ENCODE data around the gene HCST. TPM values are rescaled to one million over a fixed set of nuclear protein-coding genes. Genes with fewer than 3 reads are reported as not detected.

HCST gene
- total and polyA plus RNA-seq, 12 donors: 2.8 to 97.2 (median 10.5) TPM; not detected in 1

- 58 to 80% (median 66%) methylated on average over 1 to 2 of the region's 2 CpGs for WGBS, 4 donors
- Histone ChIP-seq H3K4me1 (replicated peaks in 1 of 2) (peaks cover 6 to 16% of the 10 kb centered on the region in 2 donors), H3K27ac (peak overlapping the region in 3 of 5 donors; percentile 64 to 87 (median 82)), H3K27me3 (no peaks in the 10 kb centered on the region), H3K36me3 (replicated peaks in 1 of 2) (peaks cover 0 to 14% of the 10 kb centered on the region in 2 donors), H3K9me3 (replicated peaks in 1 of 3) (no peaks in the 10 kb centered on the region), H3K4me3 (peak overlapping the region in 1 of 4 donors; percentile 17)
- DNase-seq: no peak
- intact Hi-C loops (cut with DNase I): no loop called here
- TF ChIP-seq POLR2A (IDR thresholded peaks at IDR 0.05): no peak
Observed at GRCh38 chr19:35901055-35901644, 1.2 kb upstream of the HCST start.

DNA sequence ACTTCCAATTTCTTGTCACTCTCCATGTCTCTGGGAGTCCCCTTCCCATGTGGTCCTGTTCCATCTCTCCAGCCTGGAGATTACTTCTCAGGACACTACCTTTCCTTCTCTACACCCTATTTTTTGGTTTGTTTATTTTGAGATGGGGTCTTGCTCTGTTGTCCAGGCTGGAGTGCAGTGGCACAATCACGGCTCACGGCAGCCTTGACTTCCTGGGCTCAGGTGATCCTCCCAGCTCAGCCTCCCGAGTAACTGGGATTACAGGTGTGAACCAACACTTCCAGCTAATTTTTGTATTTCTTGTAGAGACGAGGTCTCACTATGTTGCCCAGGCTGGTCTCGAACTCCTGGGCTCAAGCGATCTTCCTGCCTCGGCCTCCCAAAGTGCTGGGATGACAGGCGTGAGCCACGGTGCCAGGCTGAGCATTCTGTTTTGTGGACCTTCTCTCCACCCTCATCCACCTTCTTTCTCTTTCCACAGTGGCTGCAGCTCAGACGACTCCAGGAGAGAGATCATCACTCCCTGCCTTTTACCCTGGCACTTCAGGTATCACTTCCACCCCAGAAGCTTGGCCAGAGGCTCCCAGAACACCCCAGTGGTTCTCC, 644 bp downstream of the HCST start:
- Histone ChIP-seq H3K9me3 (replicated peaks in 1 of 3) (no peaks in the 10 kb centered on the region), H3K27ac (peak overlapping the region in 2 of 5 donors; percentile 60 to 82), H3K4me3 (peak overlapping the region in 1 of 4 donors; percentile 17), H3K36me3 (replicated peaks in 1 of 2) (no peaks in the 10 kb centered on the region), H3K27me3 (no peaks in the 10 kb centered on the region), H3K4me1 (replicated peaks in 1 of 2) (peaks cover 6 to 13% of the 10 kb centered on the region in 2 donors)
- intact Hi-C loops (cut with DNase I): no loop called here
- no peak for DNase-seq
- TF ChIP-seq POLR2A (IDR thresholded peaks at IDR 0.05): no peak
- TF ChIP-seq, protein P1, sequence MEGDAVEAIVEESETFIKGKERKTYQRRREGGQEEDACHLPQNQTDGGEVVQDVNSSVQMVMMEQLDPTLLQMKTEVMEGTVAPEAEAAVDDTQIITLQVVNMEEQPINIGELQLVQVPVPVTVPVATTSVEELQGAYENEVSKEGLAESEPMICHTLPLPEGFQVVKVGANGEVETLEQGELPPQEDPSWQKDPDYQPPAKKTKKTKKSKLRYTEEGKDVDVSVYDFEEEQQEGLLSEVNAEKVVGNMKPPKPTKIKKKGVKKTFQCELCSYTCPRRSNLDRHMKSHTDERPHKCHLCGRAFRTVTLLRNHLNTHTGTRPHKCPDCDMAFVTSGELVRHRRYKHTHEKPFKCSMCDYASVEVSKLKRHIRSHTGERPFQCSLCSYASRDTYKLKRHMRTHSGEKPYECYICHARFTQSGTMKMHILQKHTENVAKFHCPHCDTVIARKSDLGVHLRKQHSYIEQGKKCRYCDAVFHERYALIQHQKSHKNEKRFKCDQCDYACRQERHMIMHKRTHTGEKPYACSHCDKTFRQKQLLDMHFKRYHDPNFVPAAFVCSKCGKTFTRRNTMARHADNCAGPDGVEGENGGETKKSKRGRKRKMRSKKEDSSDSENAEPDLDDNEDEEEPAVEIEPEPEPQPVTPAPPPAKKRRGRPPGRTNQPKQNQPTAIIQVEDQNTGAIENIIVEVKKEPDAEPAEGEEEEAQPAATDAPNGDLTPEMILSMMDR (IDR thresholded peaks at IDR 0.05): no peak
- 53 to 68% (median 62%) methylated on average over 10 of the region's 10 CpGs for WGBS, 4 donors

DNA sequence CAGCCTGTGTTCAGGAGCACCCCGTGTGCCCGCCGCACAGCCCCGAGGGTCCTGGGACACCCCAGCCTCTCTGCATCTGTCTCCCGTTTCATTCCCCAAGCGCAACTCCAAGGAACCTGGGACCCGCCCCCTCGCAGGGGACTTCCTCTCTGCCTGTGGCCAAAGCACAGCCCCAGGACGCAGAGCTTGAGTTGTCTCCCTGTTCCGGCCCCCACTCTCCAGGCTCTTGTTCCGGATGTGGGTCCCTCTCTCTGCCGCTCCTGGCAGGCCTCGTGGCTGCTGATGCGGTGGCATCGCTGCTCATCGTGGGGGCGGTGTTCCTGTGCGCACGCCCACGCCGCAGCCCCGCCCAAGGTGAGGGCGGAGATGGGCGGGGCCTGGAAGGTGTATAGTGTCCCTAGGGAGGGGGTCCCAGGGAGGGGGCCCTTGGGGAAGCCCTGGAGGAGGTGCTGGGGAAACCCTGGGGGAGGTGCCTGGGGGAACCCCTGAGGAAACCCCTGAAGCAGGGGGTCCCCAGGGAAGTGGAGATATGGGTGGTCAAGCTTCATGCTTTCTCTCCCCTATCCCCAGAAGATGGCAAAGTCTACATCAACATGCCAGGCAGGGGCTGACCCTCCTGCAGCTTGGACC, 1.3 kb downstream of the HCST start:
- DNase-seq: peak; percentile 51 to 88 (median 75)
- no peaks in the 10 kb centered on the region for H3K36me3 ChIP-seq (replicated peaks in 1 of 2)
- no peaks in the 10 kb centered on the region for H3K27me3 ChIP-seq
- no peaks in the 10 kb centered on the region for H3K9me3 ChIP-seq (replicated peaks in 1 of 3)
- 3 to 4% (median 3%) methylated on average over 5 to 24 of the region's 24 CpGs for WGBS, 4 donors
- intact Hi-C loops (cut with DNase I): no loop called here
- TF ChIP-seq, protein P1 (IDR thresholded peaks at IDR 0.05): no peak
- no peak for TF ChIP-seq POLR2A (IDR thresholded peaks at IDR 0.05)
- H3K27ac ChIP-seq: peak overlapping the region in 3 of 5 donors; percentile 5 to 82 (median 60)
- peak overlapping the region in 1 of 4 donors; percentile 4 for H3K4me3 ChIP-seq
- peaks cover under 1 to 7% of the 10 kb centered on the region in 2 donors for H3K4me1 ChIP-seq (replicated peaks in 1 of 2)

GRCh38 chr19:35904311-35905068, 2.2 kb downstream of the HCST start:
- H3K4me1 ChIP-seq (replicated peaks in 1 of 2): peaks cover 0 to 7% of the 10 kb centered on the region in 2 donors
- WGBS, 4 donors: 74 to 85% (median 76%) methylated on average over 8 to 10 of the region's 10 CpGs
- peak in 1 of 7 donors; percentile 25 for DNase-seq
- peak overlapping the region in 3 of 5 donors; percentile 45 to 82 (median 60) for H3K27ac ChIP-seq
- intact Hi-C loops (cut with DNase I): no loop called here
- H3K4me3 ChIP-seq: no peak overlapping the region
- no peaks in the 10 kb centered on the region for H3K36me3 ChIP-seq (replicated peaks in 1 of 2)
- H3K9me3 ChIP-seq (replicated peaks in 1 of 3): no peaks in the 10 kb centered on the region
- no peak for TF ChIP-seq POLR2A (IDR thresholded peaks at IDR 0.05)
- H3K27me3 ChIP-seq: no peaks in the 10 kb centered on the region
